Ascending aorta (tissue), 2 donors: ENCODE results near the gene POLDIP3. TPM values are rescaled to one million over a fixed set of nuclear protein-coding genes. Genes with fewer than 3 reads are reported as not detected.

Experiments
- DNase-seq, 2 donors: peaks; one replicate each; pipeline ENCODE4 v3.0.0-alpha.2; 2019; ENCODE audit warnings: low spot score in 2 of 2
- H3K27ac ChIP-seq, 2 donors: fragments of 200-600 bp; sonication (generic); one replicate each; pipeline ENCODE4 v1.5.1; 2016 to 2017; ENCODE audit warnings: mild to moderate bottlenecking in 1 of 2
- H3K27me3 ChIP-seq: fragments of 200-600 bp; sonication (generic); one replicate; pipeline ENCODE4 v1.5.1; 2017
- H3K36me3 ChIP-seq, 2 donors: fragments of 200-600 bp; sonication (generic); one replicate each; pipeline ENCODE4 v1.5.1; 2016
- H3K4me1 ChIP-seq, 2 donors: fragments of 200-600 bp; sonication (generic); one replicate each; pipeline ENCODE4 v1.5.1; 2016 to 2017; ENCODE audit warnings: mild to moderate bottlenecking in 1 of 2
- H3K4me3 ChIP-seq, 2 donors: fragments of 200-600 bp; sonication (generic); one replicate each; pipeline ENCODE4 v1.5.1; 2016 to 2017; ENCODE audit warnings: mild to moderate bottlenecking in 1 of 2
- H3K9me3 ChIP-seq, 2 donors: fragments of 200-600 bp; sonication (generic); one replicate each; pipeline ENCODE4 v1.5.1; 2016
- intact Hi-C: fragments of 100-400 bp; cut with DNase I; formaldehyde crosslinking; loops from one replicate; pipeline ENCODE4 v1.15.1; 2023
- total RNA-seq: library from RNA; depleted of rRNA; stranded (reverse); fragments of >200 nt; gene quantifications from one replicate; pipeline ENCODE4 v1.1.0, GENCODE V29; 2016
- TF ChIP-seq, protein P1 (sequence below), 3 experiments: fragments of 200-600 bp in 2 of 3; fragments of 450-650 bp in 1 of 3; sonication (generic) in 2 of 3; IDR thresholded peaks; one replicate each; pipeline ENCODE4 v1.5.1; 2016 to 2019; ENCODE audit warnings: antibody characterized with exemption in 3 of 3, mild to moderate bottlenecking in 1 of 3, moderate library complexity in 1 of 3

POLDIP3 gene
- total RNA-seq, 1 donor from 2014 or later: 22.9 TPM

DNA sequence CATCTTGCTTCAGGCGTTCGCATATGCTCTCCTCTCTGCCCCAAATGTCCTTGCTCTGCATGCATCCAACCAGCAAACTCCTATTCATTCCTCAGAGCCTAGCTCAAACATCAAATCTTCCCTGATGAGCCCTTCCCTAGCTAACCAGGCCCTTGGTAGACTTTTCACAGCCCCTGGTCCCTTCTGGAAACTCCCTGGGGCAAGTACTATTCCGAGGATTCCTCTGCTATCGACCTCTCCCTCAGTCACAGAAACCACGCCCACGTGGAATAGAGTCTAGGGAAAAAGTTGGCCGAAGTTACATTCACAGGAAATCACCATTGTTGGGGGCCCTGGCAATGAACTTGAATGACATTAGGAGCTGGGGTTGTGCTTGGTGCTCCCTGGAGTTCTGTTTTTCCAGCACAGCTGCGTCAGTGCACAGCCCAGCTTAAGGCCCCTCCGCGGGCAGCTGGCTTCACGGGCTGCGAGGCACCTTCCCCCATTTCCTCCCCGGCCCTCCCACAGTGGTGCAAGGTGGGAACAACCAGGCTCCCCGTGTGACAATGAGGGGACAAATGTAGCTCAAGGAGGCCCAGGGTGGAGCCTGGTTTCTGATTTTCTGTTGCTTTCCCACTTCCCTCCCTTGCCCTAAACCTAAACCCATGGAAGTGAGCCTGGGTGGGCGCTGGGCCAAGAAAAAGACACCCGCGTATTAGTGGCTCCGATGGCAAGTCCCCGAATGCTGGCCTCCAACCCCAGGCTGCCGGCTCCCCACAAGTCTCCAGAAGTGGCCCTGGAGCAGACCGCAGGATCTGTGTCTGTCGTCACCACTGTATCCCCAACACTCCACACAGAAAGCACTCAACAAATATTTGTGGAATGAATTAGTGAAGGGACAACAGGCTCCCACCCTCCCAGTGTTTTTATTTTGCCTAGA lies 30.0 kb upstream of the POLDIP3 start:
- Histone ChIP-seq H3K36me3 (no peaks in the 10 kb centered on the region), H3K27me3 (no peaks in the 10 kb centered on the region), H3K4me3 (peak overlapping the region; percentile 74 to 97), H3K9me3 (no peaks in the 10 kb centered on the region), H3K4me1 (peaks cover 19 to 63% of the 10 kb centered on the region in 2 donors), H3K27ac (peak overlapping the region; percentile 88 to 98)
- DNase-seq: no peak
- TF ChIP-seq, protein P1, sequence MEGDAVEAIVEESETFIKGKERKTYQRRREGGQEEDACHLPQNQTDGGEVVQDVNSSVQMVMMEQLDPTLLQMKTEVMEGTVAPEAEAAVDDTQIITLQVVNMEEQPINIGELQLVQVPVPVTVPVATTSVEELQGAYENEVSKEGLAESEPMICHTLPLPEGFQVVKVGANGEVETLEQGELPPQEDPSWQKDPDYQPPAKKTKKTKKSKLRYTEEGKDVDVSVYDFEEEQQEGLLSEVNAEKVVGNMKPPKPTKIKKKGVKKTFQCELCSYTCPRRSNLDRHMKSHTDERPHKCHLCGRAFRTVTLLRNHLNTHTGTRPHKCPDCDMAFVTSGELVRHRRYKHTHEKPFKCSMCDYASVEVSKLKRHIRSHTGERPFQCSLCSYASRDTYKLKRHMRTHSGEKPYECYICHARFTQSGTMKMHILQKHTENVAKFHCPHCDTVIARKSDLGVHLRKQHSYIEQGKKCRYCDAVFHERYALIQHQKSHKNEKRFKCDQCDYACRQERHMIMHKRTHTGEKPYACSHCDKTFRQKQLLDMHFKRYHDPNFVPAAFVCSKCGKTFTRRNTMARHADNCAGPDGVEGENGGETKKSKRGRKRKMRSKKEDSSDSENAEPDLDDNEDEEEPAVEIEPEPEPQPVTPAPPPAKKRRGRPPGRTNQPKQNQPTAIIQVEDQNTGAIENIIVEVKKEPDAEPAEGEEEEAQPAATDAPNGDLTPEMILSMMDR (IDR thresholded peaks at IDR 0.05): no peak
- intact Hi-C loops: loop anchor here (5.0 to 10.0 kb wide), 2 partner anchors 213 to 350 kb away; partner anchors contain the start of gene ARFGAP3

DNA sequence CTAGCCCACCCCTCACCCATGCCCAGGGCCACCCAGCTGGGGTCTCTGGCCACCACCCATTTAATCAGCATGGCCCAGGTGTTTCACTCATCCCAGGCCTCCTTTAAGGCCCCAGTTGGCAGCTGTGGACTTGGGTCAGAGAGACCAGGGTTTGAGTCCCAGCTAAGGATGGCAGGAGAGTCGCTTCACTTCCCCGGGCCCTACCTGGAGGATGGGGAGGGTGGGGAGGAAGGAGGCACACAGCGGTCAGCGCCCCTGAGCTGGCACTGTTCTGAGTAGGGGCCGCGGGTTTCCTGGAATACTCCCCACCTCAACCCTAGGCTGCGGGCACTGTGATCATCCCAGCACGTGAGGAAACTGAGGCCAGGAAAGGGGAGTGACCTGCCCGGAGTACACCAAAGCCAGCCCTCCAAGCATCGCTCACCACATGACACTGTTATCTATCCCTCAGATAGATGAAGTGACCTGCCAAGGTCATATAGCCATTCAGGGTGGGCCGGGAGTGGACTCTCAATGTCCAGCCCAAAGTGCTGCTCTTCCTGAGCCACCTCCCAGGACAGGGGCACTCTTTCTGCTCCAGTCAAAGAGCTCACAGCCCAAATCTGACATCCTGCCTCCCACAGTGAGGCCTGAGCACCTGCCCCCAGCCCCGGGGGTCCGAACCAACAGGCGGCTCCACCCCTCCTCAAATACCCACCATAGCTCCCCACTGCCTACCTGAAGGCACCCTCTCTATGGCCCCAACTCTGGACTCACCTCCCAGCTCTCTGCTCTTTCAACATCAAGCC lies 29.1 kb upstream of the POLDIP3 start:
- intact Hi-C loops: loop anchor here (10.0 kb wide), 1 partner anchor 351 kb away; no protein-coding TSS in a partner anchor
- peaks cover 17 to 61% of the 10 kb centered on the region in 2 donors for H3K4me1 ChIP-seq
- H3K36me3 ChIP-seq: no peaks in the 10 kb centered on the region
- peak overlapping the region; percentile 88 to 98 for H3K27ac ChIP-seq
- H3K9me3 ChIP-seq: no peaks in the 10 kb centered on the region
- peak overlapping the region in 1 of 2 donors; percentile 97 for H3K4me3 ChIP-seq
- no peaks in the 10 kb centered on the region for H3K27me3 ChIP-seq
- DNase-seq: no peak
- TF ChIP-seq, protein P1 (IDR thresholded peaks at IDR 0.05): no peak

DNA sequence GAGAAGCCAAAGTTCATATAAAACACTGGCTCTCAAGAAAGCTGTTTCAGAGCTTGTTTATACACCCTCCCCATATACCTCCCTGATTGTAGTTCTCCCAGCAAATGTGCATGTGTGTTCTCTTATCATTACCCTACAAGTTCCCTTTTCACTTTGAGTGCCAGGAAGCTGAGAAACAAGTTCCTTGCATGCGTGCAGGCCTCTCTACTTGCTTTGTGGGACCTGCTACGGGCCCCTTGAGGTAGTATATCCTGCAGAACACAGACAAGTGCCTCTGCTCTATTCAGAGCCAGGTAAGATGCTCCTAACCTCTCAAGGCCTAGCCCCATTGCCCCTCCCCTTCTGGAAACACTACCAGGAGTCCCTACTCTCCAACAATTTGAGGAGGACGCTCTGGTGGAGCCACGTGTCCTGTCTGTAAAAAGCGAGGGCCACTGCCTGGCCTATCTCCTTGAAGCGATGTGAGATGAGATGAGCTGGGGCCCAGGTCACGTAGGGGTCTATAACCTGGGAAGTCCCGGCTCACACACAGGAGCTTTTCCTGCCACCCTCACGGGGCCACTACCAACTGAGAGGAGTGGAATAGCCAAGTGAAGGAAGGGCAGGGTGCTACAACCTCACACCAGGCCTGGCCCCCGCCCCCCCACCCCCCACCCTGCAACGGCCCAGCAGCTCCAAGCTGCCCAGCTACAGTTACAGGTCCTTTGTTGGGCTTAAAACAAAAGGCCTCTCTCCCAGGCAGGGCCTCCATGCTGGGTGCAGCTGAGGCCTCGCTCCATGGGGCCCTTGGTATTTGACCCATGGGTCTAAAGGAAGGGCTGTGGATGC lies 28.3 kb upstream of the POLDIP3 start:
- H3K4me1 ChIP-seq: peaks cover 13 to 58% of the 10 kb centered on the region in 2 donors
- TF ChIP-seq, protein P1 (IDR thresholded peaks at IDR 0.05): no peak
- H3K27ac ChIP-seq: peak overlapping the region; percentile 88 to 98
- intact Hi-C loops: loop anchor here (10.0 kb wide), 1 partner anchor 352 kb away; no protein-coding TSS in a partner anchor
- no peaks in the 10 kb centered on the region for H3K36me3 ChIP-seq
- no peak overlapping the region for H3K4me3 ChIP-seq
- no peaks in the 10 kb centered on the region for H3K9me3 ChIP-seq
- no peaks in the 10 kb centered on the region for H3K27me3 ChIP-seq
- DNase-seq: no peak

DNA sequence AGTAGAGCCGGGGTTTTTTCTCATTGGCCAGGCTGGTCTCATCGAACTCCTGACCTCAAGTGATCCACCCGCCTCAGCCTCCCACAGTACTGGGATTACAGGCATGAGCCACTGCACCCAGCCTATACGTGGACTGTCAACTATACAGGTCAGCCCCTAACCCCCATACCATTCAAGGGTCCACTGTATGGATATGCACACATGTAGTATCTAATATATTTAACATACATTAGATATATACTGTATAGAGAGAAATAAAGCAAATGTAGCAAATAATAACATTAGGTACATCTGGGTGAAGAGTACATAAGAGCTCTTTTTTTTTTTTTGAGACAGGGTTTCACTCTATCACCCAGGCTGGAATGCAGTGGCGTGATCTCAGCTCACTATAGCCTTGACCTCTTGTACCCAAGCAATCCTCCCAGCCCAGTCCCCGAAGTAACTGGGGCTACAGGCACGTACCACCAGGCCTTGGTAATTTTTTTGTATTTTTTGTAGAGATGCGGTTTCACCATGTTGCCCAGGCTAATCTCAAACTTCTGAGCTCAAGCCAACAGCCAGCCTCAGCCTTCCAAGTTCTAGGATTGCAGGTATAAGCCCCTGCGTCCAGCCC lies 27.2 kb upstream of the POLDIP3 start:
- Histone ChIP-seq H3K36me3 (no peaks in the 10 kb centered on the region), H3K27me3 (no peaks in the 10 kb centered on the region), H3K4me1 (peaks cover 11 to 49% of the 10 kb centered on the region in 2 donors), H3K27ac (peak overlapping the region; percentile 13 to 26), H3K9me3 (no peaks in the 10 kb centered on the region), H3K4me3 (no peak overlapping the region)
- intact Hi-C loops: loop anchor here (10.0 kb wide), 1 partner anchor 353 kb away; no protein-coding TSS in a partner anchor
- TF ChIP-seq, protein P1 (IDR thresholded peaks at IDR 0.05): no peak
- no peak for DNase-seq
